ENCODE data around the gene BCAS3.

BCAS3 gene

GRCh38 chr17:61168506-61168905, 490.9 kb downstream of the BCAS3 start:
- Histone ChIP-seq H3K36me3 (ENCODE audit: insufficient read depth, low read length) (no peaks in the 10 kb centered on the region), H3K4me3 (ENCODE audit: low read depth in 1 of 2, low read length in 2 of 2) (no peak overlapping the region), H3K4me1 (ENCODE audit: insufficient read depth, low read length) (no peaks in the 10 kb centered on the region), H3K27me3 (ENCODE audit: control insufficient read depth in 1 of 2, insufficient read depth in 2 of 2, low read length in 2 of 2) (no peaks in the 10 kb centered on the region), H3K27ac (ENCODE audit: low read depth, low read length) (no peak overlapping the region), H3K9ac (ENCODE audit: low read length) (no peak overlapping the region), H3K9me3 (ENCODE audit: low read length) (no peaks in the 10 kb centered on the region)

- H3K36me3 ChIP-seq (ENCODE audit: insufficient read depth, low read length) = no peaks in the 10 kb centered on the region
- H3K4me3 ChIP-seq (ENCODE audit: low read depth in 1 of 2, low read length in 2 of 2) = no peak overlapping the region
Observed at GRCh38 chr17:61174310-61174709, 496.7 kb downstream of the BCAS3 start.

GRCh38 chr17:61175298-61176142, 497.9 kb downstream of the BCAS3 start:
- H3K9ac ChIP-seq (ENCODE audit: low read length) = no peak overlapping the region
- H3K9me3 ChIP-seq (ENCODE audit: low read length) = no peaks in the 10 kb centered on the region
- H3K27ac ChIP-seq (ENCODE audit: low read depth, low read length) = no peak overlapping the region
- H3K36me3 ChIP-seq (ENCODE audit: insufficient read depth, low read length) = no peaks in the 10 kb centered on the region
- H3K4me1 ChIP-seq (ENCODE audit: insufficient read depth, low read length) = no peaks in the 10 kb centered on the region
- H3K27me3 ChIP-seq (ENCODE audit: control insufficient read depth in 1 of 2, insufficient read depth in 2 of 2, low read length in 2 of 2) = no peaks in the 10 kb centered on the region
- H3K4me3 ChIP-seq (ENCODE audit: low read depth in 1 of 2, low read length in 2 of 2) = no peak overlapping the region

More at GRCh38 chr17:61174310-61174709, 496.7 kb downstream of the BCAS3 start:
- H3K27me3 ChIP-seq (ENCODE audit: control insufficient read depth in 1 of 2, insufficient read depth in 2 of 2, low read length in 2 of 2) = no peaks in the 10 kb centered on the region
- no peaks in the 10 kb centered on the region for H3K4me1 ChIP-seq (ENCODE audit: insufficient read depth, low read length)
- no peaks in the 10 kb centered on the region for H3K9me3 ChIP-seq (ENCODE audit: low read length)
- no peak overlapping the region for H3K9ac ChIP-seq (ENCODE audit: low read length)
- H3K27ac ChIP-seq (ENCODE audit: low read depth, low read length) = no peak overlapping the region

DNA sequence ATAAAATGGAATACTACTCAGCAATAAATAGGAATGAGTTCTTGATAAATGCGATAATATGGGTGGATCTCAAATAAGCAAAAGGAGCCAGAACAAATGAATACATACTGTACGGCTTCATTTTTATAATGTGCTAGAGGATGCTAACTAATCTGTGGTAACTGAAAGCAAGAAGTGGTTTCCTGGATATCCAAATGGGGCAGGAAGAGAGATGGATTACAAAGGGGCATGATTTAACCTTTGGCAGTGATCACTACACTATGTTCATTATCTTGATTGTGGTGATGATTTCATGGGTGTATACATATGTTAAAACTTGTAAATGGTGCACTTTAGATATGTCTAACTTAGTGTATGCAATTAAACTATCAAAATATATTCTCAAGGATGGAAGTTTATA, 499.7 kb downstream of the BCAS3 start:
- Histone ChIP-seq H3K27me3 (ENCODE audit: control insufficient read depth in 1 of 2, insufficient read depth in 2 of 2, low read length in 2 of 2) (no peaks in the 10 kb centered on the region), H3K4me1 (ENCODE audit: insufficient read depth, low read length) (no peaks in the 10 kb centered on the region), H3K9ac (ENCODE audit: low read length) (no peak overlapping the region), H3K4me3 (ENCODE audit: low read depth in 1 of 2, low read length in 2 of 2) (no peak overlapping the region), H3K27ac (ENCODE audit: low read depth, low read length) (no peak overlapping the region), H3K36me3 (ENCODE audit: insufficient read depth, low read length) (no peaks in the 10 kb centered on the region), H3K9me3 (ENCODE audit: low read length) (no peaks in the 10 kb centered on the region)

DNA sequence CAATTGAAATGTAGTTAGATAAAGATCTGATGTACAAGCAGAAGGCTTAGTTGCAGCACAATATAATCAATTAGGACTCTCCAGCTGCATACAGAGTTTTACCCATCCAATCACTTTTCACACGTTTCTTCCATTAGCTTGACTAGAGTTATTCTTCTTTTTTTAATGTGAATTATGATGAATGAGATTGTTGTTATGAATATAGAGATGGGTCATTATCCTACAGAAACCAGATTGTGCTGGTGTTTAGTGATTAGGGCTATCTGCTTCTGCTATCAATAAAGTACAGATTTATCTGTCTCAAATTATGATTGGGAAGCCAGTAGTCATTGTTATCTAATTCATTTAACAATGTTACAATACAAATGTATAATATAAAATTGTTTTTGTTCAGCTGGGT, 500.6 kb downstream of the BCAS3 start:
- no peaks in the 10 kb centered on the region for H3K9me3 ChIP-seq (ENCODE audit: low read length)
- no peaks in the 10 kb centered on the region for H3K4me1 ChIP-seq (ENCODE audit: insufficient read depth, low read length)
- H3K36me3 ChIP-seq (ENCODE audit: insufficient read depth, low read length) = no peaks in the 10 kb centered on the region
- H3K4me3 ChIP-seq (ENCODE audit: low read depth in 1 of 2, low read length in 2 of 2) = no peak overlapping the region
- no peak overlapping the region for H3K27ac ChIP-seq (ENCODE audit: low read depth, low read length)
- H3K9ac ChIP-seq (ENCODE audit: low read length) = no peak overlapping the region
- H3K27me3 ChIP-seq (ENCODE audit: control insufficient read depth in 1 of 2, insufficient read depth in 2 of 2, low read length in 2 of 2) = no peaks in the 10 kb centered on the region

DNA sequence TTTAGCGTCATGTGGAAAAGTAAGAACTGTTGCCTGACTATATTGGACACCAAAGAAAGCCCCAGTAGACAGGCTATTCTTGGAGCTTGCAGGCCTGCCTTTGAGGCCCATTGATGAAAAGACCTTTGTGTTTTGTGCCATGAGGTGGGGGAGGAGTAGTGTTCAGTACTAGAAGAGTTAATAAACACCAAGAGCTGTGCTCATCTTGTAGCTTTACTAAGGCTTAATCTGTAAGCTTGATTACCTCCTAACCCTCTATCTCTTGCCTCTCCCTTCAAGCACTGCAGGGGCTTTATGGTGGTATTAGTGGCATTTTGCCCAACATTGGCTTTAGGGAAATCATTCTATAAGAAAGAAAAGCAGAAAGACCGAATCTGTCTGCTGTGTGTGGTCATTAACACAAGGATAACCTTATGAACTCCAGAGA, 501.7 kb downstream of the BCAS3 start:
- Histone ChIP-seq H3K9me3 (ENCODE audit: low read length) (no peaks in the 10 kb centered on the region), H3K36me3 (ENCODE audit: insufficient read depth, low read length) (no peaks in the 10 kb centered on the region), H3K9ac (ENCODE audit: low read length) (no peak overlapping the region), H3K27me3 (ENCODE audit: control insufficient read depth in 1 of 2, insufficient read depth in 2 of 2, low read length in 2 of 2) (no peaks in the 10 kb centered on the region), H3K27ac (ENCODE audit: low read depth, low read length) (no peak overlapping the region), H3K4me3 (ENCODE audit: low read depth in 1 of 2, low read length in 2 of 2) (no peak overlapping the region), H3K4me1 (ENCODE audit: insufficient read depth, low read length) (no peaks in the 10 kb centered on the region)

DNA sequence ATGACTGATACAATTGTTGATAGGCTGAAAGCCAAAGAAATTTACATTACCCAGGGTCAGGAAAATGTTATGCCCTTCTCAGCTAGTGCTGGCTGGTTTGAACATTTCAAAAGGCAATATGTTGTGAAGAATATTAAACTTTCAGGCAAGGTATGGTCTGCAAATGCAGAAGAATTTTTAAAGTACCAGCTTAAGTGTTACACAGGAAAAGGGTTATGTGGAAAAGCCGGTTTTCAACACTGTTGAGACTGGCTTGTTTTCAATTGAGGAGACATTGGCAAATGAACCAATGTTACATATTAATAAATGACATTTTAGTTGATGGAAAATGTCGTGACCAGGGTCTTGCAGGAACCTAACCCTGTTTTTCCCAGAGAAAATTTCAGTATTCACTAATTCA, 506.1 kb downstream of the BCAS3 start:
- H3K27me3 ChIP-seq (ENCODE audit: control insufficient read depth in 1 of 2, insufficient read depth in 2 of 2, low read length in 2 of 2) = no peaks in the 10 kb centered on the region
- no peaks in the 10 kb centered on the region for H3K9me3 ChIP-seq (ENCODE audit: low read length)
- no peak overlapping the region for H3K9ac ChIP-seq (ENCODE audit: low read length)
- H3K4me3 ChIP-seq (ENCODE audit: low read depth in 1 of 2, low read length in 2 of 2) = no peak overlapping the region
- no peaks in the 10 kb centered on the region for H3K4me1 ChIP-seq (ENCODE audit: insufficient read depth, low read length)
- H3K36me3 ChIP-seq (ENCODE audit: insufficient read depth, low read length) = no peaks in the 10 kb centered on the region
- no peak overlapping the region for H3K27ac ChIP-seq (ENCODE audit: low read depth, low read length)

DNA sequence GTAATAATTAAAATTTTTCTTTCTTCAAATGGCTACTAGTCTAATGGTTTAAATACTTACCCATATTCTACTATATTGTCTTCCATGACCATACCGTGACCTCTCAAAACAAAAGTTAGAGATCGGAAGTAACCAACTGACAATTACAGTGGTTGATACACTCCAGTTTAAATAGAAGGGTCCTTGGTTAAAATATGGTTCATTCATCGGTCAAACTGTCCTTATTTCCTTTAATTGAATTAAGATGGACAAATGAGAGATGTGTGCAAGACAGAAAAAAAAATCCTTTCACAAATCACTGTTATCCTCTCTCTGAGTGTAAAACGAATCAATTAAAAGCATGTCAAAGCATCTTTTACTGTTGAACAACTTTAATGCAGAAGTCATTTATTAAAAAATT, 507.7 kb downstream of the BCAS3 start:
- H3K9ac ChIP-seq (ENCODE audit: low read length) = no peak overlapping the region
- H3K27me3 ChIP-seq (ENCODE audit: control insufficient read depth in 1 of 2, insufficient read depth in 2 of 2, low read length in 2 of 2) = no peaks in the 10 kb centered on the region
- no peaks in the 10 kb centered on the region for H3K9me3 ChIP-seq (ENCODE audit: low read length)
- no peak overlapping the region for H3K4me3 ChIP-seq (ENCODE audit: low read depth in 1 of 2, low read length in 2 of 2)
- no peak overlapping the region for H3K27ac ChIP-seq (ENCODE audit: low read depth, low read length)
- no peaks in the 10 kb centered on the region for H3K4me1 ChIP-seq (ENCODE audit: insufficient read depth, low read length)
- H3K36me3 ChIP-seq (ENCODE audit: insufficient read depth, low read length) = no peaks in the 10 kb centered on the region

GRCh38 chr17:61187038-61187437, 509.4 kb downstream of the BCAS3 start:
- Histone ChIP-seq H3K27me3 (ENCODE audit: control insufficient read depth in 1 of 2, insufficient read depth in 2 of 2, low read length in 2 of 2) (no peaks in the 10 kb centered on the region), H3K36me3 (ENCODE audit: insufficient read depth, low read length) (no peaks in the 10 kb centered on the region), H3K9ac (ENCODE audit: low read length) (no peak overlapping the region), H3K4me1 (ENCODE audit: insufficient read depth, low read length) (no peaks in the 10 kb centered on the region), H3K27ac (ENCODE audit: low read depth, low read length) (no peak overlapping the region), H3K9me3 (ENCODE audit: low read length) (no peaks in the 10 kb centered on the region), H3K4me3 (ENCODE audit: low read depth in 1 of 2, low read length in 2 of 2) (no peak overlapping the region)

- Histone ChIP-seq H3K4me3 (ENCODE audit: low read depth in 1 of 2, low read length in 2 of 2) (no peak overlapping the region), H3K27me3 (ENCODE audit: control insufficient read depth in 1 of 2, insufficient read depth in 2 of 2, low read length in 2 of 2) (no peaks in the 10 kb centered on the region)
Observed at GRCh38 chr17:61188081-61188480, 510.4 kb downstream of the BCAS3 start.

GRCh38 chr17:61189968-61190367, 512.3 kb downstream of the BCAS3 start:
- no peaks in the 10 kb centered on the region for H3K9me3 ChIP-seq (ENCODE audit: low read length)
- no peak overlapping the region for H3K4me3 ChIP-seq (ENCODE audit: low read depth in 1 of 2, low read length in 2 of 2)
- no peaks in the 10 kb centered on the region for H3K36me3 ChIP-seq (ENCODE audit: insufficient read depth, low read length)
- no peak overlapping the region for H3K9ac ChIP-seq (ENCODE audit: low read length)
- H3K4me1 ChIP-seq (ENCODE audit: insufficient read depth, low read length) = no peaks in the 10 kb centered on the region
- H3K27me3 ChIP-seq (ENCODE audit: control insufficient read depth in 1 of 2, insufficient read depth in 2 of 2, low read length in 2 of 2) = no peaks in the 10 kb centered on the region
- H3K27ac ChIP-seq (ENCODE audit: low read depth, low read length) = no peak overlapping the region

More at GRCh38 chr17:61188081-61188480, 510.4 kb downstream of the BCAS3 start:
- Histone ChIP-seq H3K4me1 (ENCODE audit: insufficient read depth, low read length) (no peaks in the 10 kb centered on the region), H3K27ac (ENCODE audit: low read depth, low read length) (no peak overlapping the region), H3K9me3 (ENCODE audit: low read length) (no peaks in the 10 kb centered on the region), H3K9ac (ENCODE audit: low read length) (no peak overlapping the region), H3K36me3 (ENCODE audit: insufficient read depth, low read length) (no peaks in the 10 kb centered on the region)

DNA sequence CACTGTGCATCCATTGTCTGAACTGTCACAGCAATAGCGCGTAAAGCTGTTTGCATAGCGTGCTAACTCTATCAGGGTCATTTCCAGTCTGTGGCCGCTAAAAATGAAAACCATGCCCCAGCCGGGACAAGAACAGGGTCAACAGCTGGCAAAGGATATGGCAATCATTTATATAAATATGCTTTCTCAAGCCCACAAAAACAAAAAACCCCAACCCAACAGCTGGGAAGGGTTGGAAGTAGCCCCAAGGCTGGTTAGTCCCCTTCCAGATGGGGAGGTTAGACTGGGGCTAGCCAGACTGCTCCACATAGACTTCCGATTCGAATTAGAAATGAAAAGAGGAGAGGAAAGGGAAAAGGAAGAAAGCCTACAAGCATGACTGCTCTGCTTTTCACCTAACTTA, 518.7 kb downstream of the BCAS3 start:
- no peaks in the 10 kb centered on the region for H3K27me3 ChIP-seq (ENCODE audit: control insufficient read depth in 1 of 2, insufficient read depth in 2 of 2, low read length in 2 of 2)
- no peaks in the 10 kb centered on the region for H3K36me3 ChIP-seq (ENCODE audit: insufficient read depth, low read length)
- H3K9ac ChIP-seq (ENCODE audit: low read length) = no peak overlapping the region
- no peaks in the 10 kb centered on the region for H3K4me1 ChIP-seq (ENCODE audit: insufficient read depth, low read length)
- H3K4me3 ChIP-seq (ENCODE audit: low read depth in 1 of 2, low read length in 2 of 2) = no peak overlapping the region
- no peak overlapping the region for H3K27ac ChIP-seq (ENCODE audit: low read depth, low read length)
- H3K9me3 ChIP-seq (ENCODE audit: low read length) = no peaks in the 10 kb centered on the region
